Panc1 (cell line): ENCODE results near the gene DDOST. TPM values are rescaled to one million over a fixed set of nuclear protein-coding genes. Genes with fewer than 3 reads are reported as not detected.

Source experiments
- ATAC-seq: fragments of 200-7000 bp; cut with Tn5 transposase; 2 replicates; pipeline ENCODE4 v1.9.1; 2020; ENCODE audit warnings: mild to moderate bottlenecking, moderate library complexity
- BruUV-seq: library from RNA; stranded (reverse); fragments of 400-500 nt; replicated peaks from 2 replicates; lab custom pipeline; 2021; lab: Mats Ljungman, UMichigan
- CTCF ChIA-PET: fragments of 300-600 bp; sonication (Branson Sonifier 250); formaldehyde crosslinking; loops from one replicate; lab custom pipeline; 2022; ENCODE audit warnings: antibody characterized with exemption; lab: Charles Lee
- POLR2A ChIA-PET: fragments of 300-600 bp; sonication (Branson Sonifier 250); formaldehyde crosslinking; loops from one replicate; lab custom pipeline; 2022; ENCODE audit warnings: antibody characterized with exemption; lab: Charles Lee
- DNase-seq: peaks from one replicate; pipeline ENCODE4 v3.0.0-alpha.2; 2010; ENCODE audit warnings: low read depth, low spot score
- H3K27ac ChIP-seq: 2 replicates; pipeline ENCODE4 v1.5.1; 2011; ENCODE audit warnings: mild to moderate bottlenecking, low read length, inconsistent platforms
- H3K27me3 ChIP-seq: fragments of 200-500 bp; sonication (Bioruptor generic); 2 replicates; pipeline ENCODE4 v1.6.0; 2014; ENCODE audit warnings: low read length, inconsistent platforms; ENCODE audit not compliant: control insufficient read depth, insufficient read depth
- H3K36me3 ChIP-seq: fragments of 200-500 bp; sonication (Bioruptor generic); 2 replicates; pipeline ENCODE4 v1.5.1; 2014; ENCODE audit warnings: inconsistent platforms, mild to moderate bottlenecking, low read length, moderate library complexity; ENCODE audit not compliant: control insufficient read depth, insufficient read depth
- H3K4me1 ChIP-seq: 2 replicates; pipeline ENCODE4 v1.5.1; 2011; ENCODE audit warnings: inconsistent platforms, mild to moderate bottlenecking, low read length, moderate library complexity; ENCODE audit not compliant: control insufficient read depth, insufficient read depth
- H3K4me3 ChIP-seq, 2 experiments: 2 replicates each; pipeline ENCODE4 v1.5.1; 2011 to 2012; ENCODE audit warnings: low read depth in 2 of 2, low read length in 2 of 2, mild to moderate bottlenecking in 2 of 2, inconsistent platforms in 1 of 2, moderate library complexity in 1 of 2
- H3K9me3 ChIP-seq: fragments of 200-500 bp; sonication (Bioruptor generic); 2 replicates; pipeline ENCODE4 v1.5.1; 2014; ENCODE audit warnings: low read depth, mild to moderate bottlenecking, inconsistent platforms, low read length, moderate library complexity; ENCODE audit not compliant: control insufficient read depth, insufficient read depth
- POLR2AphosphoS5 ChIP-seq: IDR thresholded peaks from 2 replicates; pipeline ENCODE4 v1.6.1; 2012; ENCODE audit warnings: mild to moderate bottlenecking, low read depth, low read length, moderate library complexity
- REST ChIP-seq, 2 experiments: IDR thresholded peaks; 2 replicates each; pipeline ENCODE4 v1.6.1; 2011 to 2012; ENCODE audit warnings: low read depth in 2 of 2, control low read depth in 1 of 2, low read length in 1 of 2, mild to moderate bottlenecking in 1 of 2, moderate library complexity in 1 of 2; ENCODE audit not compliant: insufficient read depth in 1 of 2
- SIN3A ChIP-seq: IDR thresholded peaks from 2 replicates; pipeline ENCODE4 v1.6.1; 2012; ENCODE audit warnings: low read depth, mild to moderate bottlenecking, low read length, moderate library complexity, borderline replicate concordance; ENCODE audit not compliant: insufficient read depth
- TCF7L2 ChIP-seq: IDR thresholded peaks from 2 replicates; pipeline ENCODE4 v1.6.1; 2011; ENCODE audit warnings: mild to moderate bottlenecking, low read depth, low read length, inconsistent platforms
- in situ Hi-C: cut with HindIII; loops from 2 replicates; pipeline ENCODE4 v1.10.0; 2016; ENCODE audit warnings: low sequenced_read_pairs, low pct_unique_long_range_greater_than_20kb
- intact Hi-C: fragments of 100-400 bp; cut with micrococcal nuclease; formaldehyde crosslinking; loops from one replicate; pipeline ENCODE4 v1.10.0; 2022; ENCODE audit not compliant: unreplicated experiment
- total RNA-seq: library from RNA; stranded (reverse); gene quantifications from one replicate; pipeline ENCODE4 v1.2.1, GENCODE V29; 2021; ENCODE audit not compliant: unreplicated experiment
- TF ChIP-seq, protein P1 (sequence below): fragments of 450-650 bp; IDR thresholded peaks from 2 replicates; pipeline ENCODE4 v1.5.1; 2017; ENCODE audit warnings: mild to moderate bottlenecking

The DDOST gene
- total RNA-seq, 1 experiment from 2014 or later = 337 TPM

- CTCF ChIA-PET = interaction anchor here (1.8 kb wide), 1 partner anchor 55 kb away, joined by 6 read pairs; no protein-coding TSS in a partner anchor
- H3K27ac ChIP-seq = no peak overlapping the region
- H3K36me3 ChIP-seq = no peaks in the 10 kb centered on the region; the same call in 1 of the 2 replicates
- intact Hi-C loops = no loop called here
- TF ChIP-seq SIN3A = no peak
- no peak for TF ChIP-seq REST (IDR thresholded peaks at IDR 0.05; ENCODE audit: insufficient read depth in 1 of 2, low read depth in 2 of 2, low read length in 1 of 2)
- TF ChIP-seq POLR2AphosphoS5 = no peak
- no peak for TF ChIP-seq TCF7L2
- TF ChIP-seq, protein P1, sequence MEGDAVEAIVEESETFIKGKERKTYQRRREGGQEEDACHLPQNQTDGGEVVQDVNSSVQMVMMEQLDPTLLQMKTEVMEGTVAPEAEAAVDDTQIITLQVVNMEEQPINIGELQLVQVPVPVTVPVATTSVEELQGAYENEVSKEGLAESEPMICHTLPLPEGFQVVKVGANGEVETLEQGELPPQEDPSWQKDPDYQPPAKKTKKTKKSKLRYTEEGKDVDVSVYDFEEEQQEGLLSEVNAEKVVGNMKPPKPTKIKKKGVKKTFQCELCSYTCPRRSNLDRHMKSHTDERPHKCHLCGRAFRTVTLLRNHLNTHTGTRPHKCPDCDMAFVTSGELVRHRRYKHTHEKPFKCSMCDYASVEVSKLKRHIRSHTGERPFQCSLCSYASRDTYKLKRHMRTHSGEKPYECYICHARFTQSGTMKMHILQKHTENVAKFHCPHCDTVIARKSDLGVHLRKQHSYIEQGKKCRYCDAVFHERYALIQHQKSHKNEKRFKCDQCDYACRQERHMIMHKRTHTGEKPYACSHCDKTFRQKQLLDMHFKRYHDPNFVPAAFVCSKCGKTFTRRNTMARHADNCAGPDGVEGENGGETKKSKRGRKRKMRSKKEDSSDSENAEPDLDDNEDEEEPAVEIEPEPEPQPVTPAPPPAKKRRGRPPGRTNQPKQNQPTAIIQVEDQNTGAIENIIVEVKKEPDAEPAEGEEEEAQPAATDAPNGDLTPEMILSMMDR = no peak
- POLR2A ChIA-PET = no interaction called here
- H3K27me3 ChIP-seq = no peaks in the 10 kb centered on the region
- no peak for DNase-seq
- ATAC-seq = no peak
- peaks cover 15% of the 10 kb centered on the region for H3K4me1 ChIP-seq
- no TSS peak for BruUV-seq
- H3K9me3 ChIP-seq = no peaks in the 10 kb centered on the region
- in situ Hi-C loops = no loop called here
- no peak overlapping the region for H3K4me3 ChIP-seq
Measured at GRCh38 chr1:20630729-20631128, 30.4 kb downstream of the DDOST start.

DNA sequence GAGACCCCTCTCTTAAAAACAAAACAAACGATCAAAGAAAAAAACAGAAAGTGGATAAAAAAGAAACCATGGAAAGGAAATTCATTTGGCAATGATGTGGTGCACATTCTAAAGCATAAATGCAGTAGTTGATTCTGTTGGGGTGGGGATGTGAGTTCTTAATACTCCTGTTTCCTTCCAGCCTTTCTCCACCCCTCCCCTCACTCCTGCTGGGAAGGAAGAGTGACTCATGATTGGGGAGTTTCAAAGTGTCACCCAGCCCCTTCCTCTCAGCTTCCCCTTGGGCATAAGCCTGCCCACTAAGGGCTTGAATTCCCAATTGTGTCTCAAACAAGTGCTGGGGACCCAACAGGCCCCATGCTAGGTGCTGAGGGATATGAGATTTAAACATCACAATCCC is 34.6 kb downstream of the DDOST start:
- Histone ChIP-seq H3K27ac (no peak overlapping the region), H3K9me3 (no peaks in the 10 kb centered on the region), H3K36me3 (no peaks in the 10 kb centered on the region), H3K4me1 (no peaks in the 10 kb centered on the region), H3K4me3 (no peak overlapping the region), H3K27me3 (no peaks in the 10 kb centered on the region)
- BruUV-seq = no TSS peak
- ATAC-seq = no peak
- ChIA-PET POLR2A (no interaction called here), CTCF (no interaction called here)
- intact Hi-C loops (no loop called here), in situ Hi-C loops (no loop called here)
- no peak for TF ChIP-seq SIN3A
- no peak for TF ChIP-seq TCF7L2
- TF ChIP-seq POLR2AphosphoS5 = no peak
- TF ChIP-seq, protein P1 = no peak
- no peak for TF ChIP-seq REST (IDR thresholded peaks at IDR 0.05; ENCODE audit: insufficient read depth in 1 of 2, low read depth in 2 of 2, low read length in 1 of 2)
- no peak for DNase-seq
